Liver (tissue), 3 donors: ENCODE data around the gene OR5D13.

ENCODE experiments used
- ATF3 ChIP-seq: IDR thresholded peaks from 2 replicates; pipeline ENCODE4 v1.6.1; 2016; ENCODE audit warnings: antibody characterized with exemption
- CTCF ChIP-seq: fragments of 150-350 bp; IDR thresholded peaks from 2 replicates; pipeline ENCODE4 v1.5.1; 2017; ENCODE audit warnings: improper control_type of control experiment, low read depth, low read length; ENCODE audit not compliant: missing input control
- FOXA1 ChIP-seq: IDR thresholded peaks from 2 replicates; pipeline ENCODE4 v1.6.1; 2016; ENCODE audit warnings: antibody characterized with exemption
- FOXA2 ChIP-seq: IDR thresholded peaks from 2 replicates; pipeline ENCODE4 v1.6.1; 2016; ENCODE audit warnings: antibody characterized with exemption
- GABPA ChIP-seq, 2 donors: IDR thresholded peaks in 1 of 2; conservative IDR thresholded peaks in 1 of 2; 2 replicates each; pipeline ENCODE4 v1.6.1; 2016; ENCODE audit warnings: antibody characterized with exemption in 2 of 2, mild to moderate bottlenecking in 1 of 2, moderate library complexity in 1 of 2
- JUND ChIP-seq, 2 donors: IDR thresholded peaks; 2 replicates each; pipeline ENCODE4 v1.6.1; 2016; ENCODE audit warnings: antibody characterized with exemption in 2 of 2
- NR2F2 ChIP-seq: IDR thresholded peaks from 2 replicates; pipeline ENCODE4 v1.6.1; 2016; ENCODE audit warnings: antibody characterized with exemption
- RAD21 ChIP-seq, 2 donors: IDR thresholded peaks; 2 replicates each; pipeline ENCODE4 v1.6.1; 2016; ENCODE audit warnings: antibody characterized with exemption in 2 of 2, mild to moderate bottlenecking in 2 of 2
- REST ChIP-seq: IDR thresholded peaks from 2 replicates; pipeline ENCODE4 v1.6.1; 2016; ENCODE audit warnings: antibody characterized with exemption, mild to moderate bottlenecking
- SP1 ChIP-seq: IDR thresholded peaks from 2 replicates; pipeline ENCODE4 v1.6.1; 2018; ENCODE audit warnings: antibody characterized with exemption, mild to moderate bottlenecking
- TAF1 ChIP-seq: conservative IDR thresholded peaks from 2 replicates; pipeline ENCODE4 v1.6.1; 2016; ENCODE audit warnings: antibody characterized with exemption, mild to moderate bottlenecking
- YY1 ChIP-seq: IDR thresholded peaks from 2 replicates; pipeline ENCODE4 v1.6.1; 2016; ENCODE audit warnings: antibody characterized with exemption, mild to moderate bottlenecking
- TF ChIP-seq, protein P1 (sequence below): IDR thresholded peaks from 2 replicates; pipeline ENCODE4 v1.6.1; 2016; ENCODE audit warnings: antibody characterized with exemption
- TF ChIP-seq, protein P2 (sequence below): IDR thresholded peaks from 2 replicates; pipeline ENCODE4 v1.6.1; 2016; ENCODE audit warnings: antibody characterized with exemption
- donor health status: healthy.
- donor health status: healthy.

DNA sequence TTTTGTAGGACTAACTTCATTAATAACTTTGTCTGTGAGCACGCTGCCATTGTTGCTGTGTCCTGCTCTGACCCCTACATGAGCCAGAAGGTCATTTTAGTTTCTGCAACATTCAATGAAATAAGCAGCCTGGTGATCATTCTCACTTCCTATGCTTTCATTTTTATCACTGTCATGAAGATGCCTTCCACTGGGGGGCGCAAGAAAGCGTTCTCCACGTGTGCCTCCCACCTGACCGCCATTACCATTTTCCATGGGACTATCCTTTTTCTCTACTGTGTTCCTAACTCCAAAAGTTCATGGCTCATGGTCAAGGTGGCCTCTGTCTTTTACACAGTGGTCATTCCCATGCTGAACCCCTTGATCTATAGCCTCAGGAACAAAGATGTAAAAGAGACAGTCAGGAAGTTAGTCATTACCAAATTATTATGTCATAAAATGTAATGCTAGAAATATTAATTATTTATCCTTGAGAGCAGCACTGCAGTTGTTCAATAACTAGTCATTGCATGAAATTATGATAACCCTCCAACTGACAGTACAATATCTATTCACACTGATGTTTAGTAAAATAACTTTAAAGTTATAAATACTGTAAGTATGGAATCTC lies 46.4 kb upstream of the OR5D13 start:
- TF ChIP-seq CTCF (no peak), TAF1 (no peak), JUND (IDR thresholded peaks at IDR 0.05) (no peak), YY1 (no peak), ATF3 (no peak), GABPA (IDR thresholded peaks at IDR 0.05 in 1 of 2, conservative IDR thresholded peaks at IDR 0.05 in 1 of 2) (no peak), FOXA2 (no peak), REST (no peak), FOXA1 (no peak), SP1 (no peak), NR2F2 (no peak), RAD21 (IDR thresholded peaks at IDR 0.05) (no peak)
- TF ChIP-seq, protein P1, sequence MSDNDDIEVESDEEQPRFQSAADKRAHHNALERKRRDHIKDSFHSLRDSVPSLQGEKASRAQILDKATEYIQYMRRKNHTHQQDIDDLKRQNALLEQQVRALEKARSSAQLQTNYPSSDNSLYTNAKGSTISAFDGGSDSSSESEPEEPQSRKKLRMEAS, result no peak
- TF ChIP-seq, protein P2, sequence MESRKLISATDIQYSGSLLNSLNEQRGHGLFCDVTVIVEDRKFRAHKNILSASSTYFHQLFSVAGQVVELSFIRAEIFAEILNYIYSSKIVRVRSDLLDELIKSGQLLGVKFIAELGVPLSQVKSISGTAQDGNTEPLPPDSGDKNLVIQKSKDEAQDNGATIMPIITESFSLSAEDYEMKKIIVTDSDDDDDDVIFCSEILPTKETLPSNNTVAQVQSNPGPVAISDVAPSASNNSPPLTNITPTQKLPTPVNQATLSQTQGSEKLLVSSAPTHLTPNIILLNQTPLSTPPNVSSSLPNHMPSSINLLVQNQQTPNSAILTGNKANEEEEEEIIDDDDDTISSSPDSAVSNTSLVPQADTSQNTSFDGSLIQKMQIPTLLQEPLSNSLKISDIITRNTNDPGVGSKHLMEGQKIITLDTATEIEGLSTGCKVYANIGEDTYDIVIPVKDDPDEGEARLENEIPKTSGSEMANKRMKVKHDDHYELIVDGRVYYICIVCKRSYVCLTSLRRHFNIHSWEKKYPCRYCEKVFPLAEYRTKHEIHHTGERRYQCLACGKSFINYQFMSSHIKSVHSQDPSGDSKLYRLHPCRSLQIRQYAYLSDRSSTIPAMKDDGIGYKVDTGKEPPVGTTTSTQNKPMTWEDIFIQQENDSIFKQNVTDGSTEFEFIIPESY, result no peak
